PC-3 (cell line): ENCODE measurements around the gene CNP.

ENCODE experiments used
- EZH2 ChIP-seq: fragments of 300-600 bp; sonication (generic); IDR thresholded peaks from one replicate; pipeline ENCODE4 v1.6.1; 2017; ENCODE audit warnings: antibody characterized with exemption, mild to moderate bottlenecking, low read length; ENCODE audit not compliant: unreplicated experiment
- EZH2phosphoT487 ChIP-seq: fragments of 300-600 bp; sonication (generic); IDR thresholded peaks from 2 replicates; pipeline ENCODE4 v1.6.1; 2018; ENCODE audit warnings: mild to moderate bottlenecking, antibody characterized with exemption, low read length, borderline replicate concordance
- TF ChIP-seq, protein P1 (sequence below): fragments of 300-600 bp; sonication (generic); conservative IDR thresholded peaks from 2 replicates; pipeline ENCODE4 v1.5.1; 2017; ENCODE audit warnings: antibody characterized with exemption, low read depth, mild to moderate bottlenecking, low read length

DNA sequence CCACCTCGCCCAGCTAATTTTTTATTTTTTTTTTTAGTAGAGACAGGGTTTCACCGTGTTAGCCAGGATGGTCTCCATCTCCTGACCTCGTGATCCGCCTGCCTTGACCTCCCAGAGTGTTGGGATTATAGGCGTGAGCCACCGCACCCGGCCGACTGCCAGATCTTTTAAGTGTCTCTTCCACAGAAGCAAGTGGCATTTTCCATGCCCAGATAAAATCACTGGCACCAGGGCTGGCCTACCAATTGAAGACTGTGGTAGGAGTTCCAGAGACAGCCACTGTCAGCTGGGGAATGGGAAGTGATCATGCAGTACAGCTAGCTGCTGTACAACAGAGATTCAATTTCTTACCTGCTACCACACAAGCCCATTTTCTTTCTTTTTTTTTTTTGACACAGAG is 17.9 kb downstream of the CNP start:
- TF ChIP-seq, protein P1, sequence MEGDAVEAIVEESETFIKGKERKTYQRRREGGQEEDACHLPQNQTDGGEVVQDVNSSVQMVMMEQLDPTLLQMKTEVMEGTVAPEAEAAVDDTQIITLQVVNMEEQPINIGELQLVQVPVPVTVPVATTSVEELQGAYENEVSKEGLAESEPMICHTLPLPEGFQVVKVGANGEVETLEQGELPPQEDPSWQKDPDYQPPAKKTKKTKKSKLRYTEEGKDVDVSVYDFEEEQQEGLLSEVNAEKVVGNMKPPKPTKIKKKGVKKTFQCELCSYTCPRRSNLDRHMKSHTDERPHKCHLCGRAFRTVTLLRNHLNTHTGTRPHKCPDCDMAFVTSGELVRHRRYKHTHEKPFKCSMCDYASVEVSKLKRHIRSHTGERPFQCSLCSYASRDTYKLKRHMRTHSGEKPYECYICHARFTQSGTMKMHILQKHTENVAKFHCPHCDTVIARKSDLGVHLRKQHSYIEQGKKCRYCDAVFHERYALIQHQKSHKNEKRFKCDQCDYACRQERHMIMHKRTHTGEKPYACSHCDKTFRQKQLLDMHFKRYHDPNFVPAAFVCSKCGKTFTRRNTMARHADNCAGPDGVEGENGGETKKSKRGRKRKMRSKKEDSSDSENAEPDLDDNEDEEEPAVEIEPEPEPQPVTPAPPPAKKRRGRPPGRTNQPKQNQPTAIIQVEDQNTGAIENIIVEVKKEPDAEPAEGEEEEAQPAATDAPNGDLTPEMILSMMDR = no peak
- TF ChIP-seq EZH2phosphoT487 (no peak), EZH2 (no peak)
